Cardiac fibroblast (primary cell): ENCODE measurements around the gene TCAP.

Experiments used
- DNase-seq, 2 donors: peaks; one replicate each; pipeline versions ENCODE4 v3.0.0 to v3.0.0-alpha.2; 2010; ENCODE audit warnings: low read depth in 2 of 2
- H3K4me3 ChIP-seq, 2 donors: replicated peaks in 1 of 2; 1 replicate in 1 of 2; 2 replicates in 1 of 2; pipeline ENCODE4 v1.5.1; 2011; ENCODE audit warnings: low read depth in 2 of 2, low read length in 2 of 2, mild to moderate bottlenecking in 2 of 2, moderate library complexity in 1 of 2
- CTCF ChIP-seq: IDR thresholded peaks from one replicate; pipeline ENCODE4 v1.5.1; 2011; ENCODE audit warnings: low read depth, mild to moderate bottlenecking, low read length, inconsistent platforms

The TCAP gene

GRCh38 chr17:39711851-39712250 is 46.7 kb downstream of the TCAP start:
- H3K4me3 ChIP-seq: no peak overlapping the region
- TF ChIP-seq CTCF: no peak
- DNase-seq: no peak

- no peak for TF ChIP-seq CTCF
- no peak for DNase-seq
- H3K4me3 ChIP-seq: no peak overlapping the region
Measured at GRCh38 chr17:39714234-39714633, 49.1 kb downstream of the TCAP start.

- no peak for DNase-seq
- no peak overlapping the region for H3K4me3 ChIP-seq
- no peak for TF ChIP-seq CTCF
Measured at GRCh38 chr17:39715375-39716072, 50.4 kb downstream of the TCAP start.
